Measurements from ENCODE around the gene PTPRM.

GRCh38 chr18:8337211-8337610 is 770.1 kb downstream of the PTPRM start:
- TF ChIP-seq ELF1 (IDR thresholded peaks at IDR 0.05) (no peak), CHD2 (IDR thresholded peaks at IDR 0.05; ENCODE audit: low read length, partially characterized antibody) (no peak), CTCF (IDR thresholded peaks at IDR 0.05) (no peak), NRF1 (IDR thresholded peaks at IDR 0.05; ENCODE audit: low read depth, low read length) (no peak), USF2 (IDR thresholded peaks at IDR 0.05; ENCODE audit: borderline replicate concordance, low read depth, low read length) (no peak), POLR2AphosphoS5 (IDR thresholded peaks at IDR 0.05; ENCODE audit: low read depth, low read length) (no peak), REST (IDR thresholded peaks at IDR 0.05; ENCODE audit: low read depth, low read length) (no peak), FOXJ3 (CRISPR knock-in tag; IDR thresholded peaks at IDR 0.05) (no peak), MAX (IDR thresholded peaks at IDR 0.05; ENCODE audit: low read depth) (no peak), EZH2phosphoT487 (IDR thresholded peaks at IDR 0.05; ENCODE audit: borderline replicate concordance, low read depth) (no peak), IRF3 (IDR thresholded peaks at IDR 0.05; ENCODE audit: low read depth, low read length) (no peak)
